NCI-H446 treated with DMSO at 0.1 percent for 48 hours (cell line): ENCODE data around the gene CHD5.
"Not testable (repeated sequence)": the region's sequence is repeated elsewhere in the genome, so short reads cannot be mapped to it uniquely, and the experiment has no call there.

Source experiments
- DNase-seq: peaks from one replicate; lab custom pipeline; 2025; lab: John Stamatoyannopoulos, UW

CHD5 gene

GRCh38 chr1:6084781-6085495 lies 95.2 kb downstream of the CHD5 start:
- DNase-seq, result no peak

- DNase-seq, result peak; percentile 87
These were observed 96.2 kb downstream of the CHD5 start for GRCh38 chr1:6083801-6084446.

- no peak for DNase-seq
These were observed 96.7 kb downstream of the CHD5 start for GRCh38 chr1:6083385-6083784.

GRCh38 chr1:6082430-6082971 lies 97.6 kb downstream of the CHD5 start:
- peak; percentile 84 for DNase-seq

- no peak for DNase-seq
These were observed 98.2 kb downstream of the CHD5 start for GRCh38 chr1:6081901-6082300.

GRCh38 chr1:6080469-6080868 lies 99.7 kb downstream of the CHD5 start:
- peak; percentile 37 for DNase-seq

GRCh38 chr1:6077919-6078318 lies 102.2 kb downstream of the CHD5 start:
- DNase-seq, result no peak

GRCh38 chr1:6077506-6077905 lies 102.6 kb downstream of the CHD5 start:
- DNase-seq, result no peak

GRCh38 chr1:6077061-6077460 lies 103.1 kb downstream of the CHD5 start:
- not testable (repeated sequence) for DNase-seq

- no peak for DNase-seq
These were observed 104.4 kb downstream of the CHD5 start for GRCh38 chr1:6075748-6076147.

GRCh38 chr1:6074192-6074901 lies 105.8 kb downstream of the CHD5 start:
- DNase-seq, result no peak

GRCh38 chr1:6073480-6074053 lies 106.6 kb downstream of the CHD5 start:
- no peak for DNase-seq

GRCh38 chr1:6072774-6073479 lies 107.2 kb downstream of the CHD5 start:
- DNase-seq, result no peak

GRCh38 chr1:6071219-6071618 lies 108.9 kb downstream of the CHD5 start:
- no peak for DNase-seq

- DNase-seq, result no peak
These were observed 109.6 kb downstream of the CHD5 start for GRCh38 chr1:6070450-6070974.

GRCh38 chr1:6069573-6069972 lies 110.5 kb downstream of the CHD5 start:
- no peak for DNase-seq

GRCh38 chr1:6068932-6069331 lies 111.2 kb downstream of the CHD5 start:
- DNase-seq, result no peak

- DNase-seq, result no peak
These were observed 112.0 kb downstream of the CHD5 start for GRCh38 chr1:6068073-6068472.

- DNase-seq, result no peak
These were observed 113.4 kb downstream of the CHD5 start for GRCh38 chr1:6066680-6067079.

GRCh38 chr1:6065093-6065858 lies 114.8 kb downstream of the CHD5 start:
- DNase-seq, result no peak

GRCh38 chr1:6063532-6064053 lies 116.5 kb downstream of the CHD5 start:
- DNase-seq, result not testable (repeated sequence)
